Neural cell (in vitro differentiated cells): Measurements from ENCODE around the gene CD6.

ENCODE experiments used
- CTCF ChIP-seq: fragments of 450-650 bp; IDR thresholded peaks from 2 replicates; pipeline ENCODE4 v1.5.1; 2014; ENCODE audit warnings: antibody characterized with exemption, mild to moderate bottlenecking, moderate library complexity; ENCODE audit not compliant: poor library complexity, severe bottlenecking
- EP300 ChIP-seq: fragments of 450-650 bp; conservative IDR thresholded peaks from 2 replicates; pipeline ENCODE4 v1.6.1; 2014; ENCODE audit warnings: antibody characterized with exemption, mild to moderate bottlenecking, moderate library complexity; ENCODE audit not compliant: poor library complexity, severe bottlenecking

- no peak for TF ChIP-seq CTCF
- TF ChIP-seq EP300 = no peak
These were observed 63.4 kb downstream of the CD6 start for GRCh38 chr11:61034704-61035525.
